ENCODE measurements around the gene STRIP1.

DNA sequence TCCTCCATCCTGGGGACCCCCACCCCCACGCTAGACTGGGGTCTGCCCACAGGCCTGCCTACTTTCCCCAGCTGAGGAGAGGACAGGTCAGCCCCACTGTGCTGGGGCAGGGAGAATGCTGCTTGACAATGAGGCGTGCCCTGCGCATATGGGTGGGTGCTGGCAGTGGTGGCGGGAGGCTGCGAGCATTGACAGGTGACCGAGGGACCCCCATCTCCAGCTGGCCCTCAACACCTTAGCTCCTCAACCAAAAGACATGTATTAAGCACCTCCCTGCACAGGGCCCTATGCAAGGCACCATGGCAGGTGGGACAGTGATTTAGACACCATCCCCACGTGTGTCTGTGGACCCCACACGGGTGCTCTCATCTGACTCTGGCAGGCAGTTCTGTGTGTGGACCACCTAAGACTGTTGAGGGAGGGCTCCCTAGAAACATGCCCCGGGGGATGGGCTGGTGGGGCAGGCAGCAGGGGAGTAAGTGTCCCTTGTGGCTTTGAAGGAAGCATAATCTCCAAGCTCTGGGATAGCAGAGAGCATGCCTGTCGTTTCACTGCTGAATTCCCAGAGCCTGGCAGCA lies 54.4 kb downstream of the STRIP1 start:
- TF ChIP-seq, protein P1, sequence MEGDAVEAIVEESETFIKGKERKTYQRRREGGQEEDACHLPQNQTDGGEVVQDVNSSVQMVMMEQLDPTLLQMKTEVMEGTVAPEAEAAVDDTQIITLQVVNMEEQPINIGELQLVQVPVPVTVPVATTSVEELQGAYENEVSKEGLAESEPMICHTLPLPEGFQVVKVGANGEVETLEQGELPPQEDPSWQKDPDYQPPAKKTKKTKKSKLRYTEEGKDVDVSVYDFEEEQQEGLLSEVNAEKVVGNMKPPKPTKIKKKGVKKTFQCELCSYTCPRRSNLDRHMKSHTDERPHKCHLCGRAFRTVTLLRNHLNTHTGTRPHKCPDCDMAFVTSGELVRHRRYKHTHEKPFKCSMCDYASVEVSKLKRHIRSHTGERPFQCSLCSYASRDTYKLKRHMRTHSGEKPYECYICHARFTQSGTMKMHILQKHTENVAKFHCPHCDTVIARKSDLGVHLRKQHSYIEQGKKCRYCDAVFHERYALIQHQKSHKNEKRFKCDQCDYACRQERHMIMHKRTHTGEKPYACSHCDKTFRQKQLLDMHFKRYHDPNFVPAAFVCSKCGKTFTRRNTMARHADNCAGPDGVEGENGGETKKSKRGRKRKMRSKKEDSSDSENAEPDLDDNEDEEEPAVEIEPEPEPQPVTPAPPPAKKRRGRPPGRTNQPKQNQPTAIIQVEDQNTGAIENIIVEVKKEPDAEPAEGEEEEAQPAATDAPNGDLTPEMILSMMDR (IDR thresholded peaks at IDR 0.05) = no peak
- TF ChIP-seq POLR2A (IDR thresholded peaks at IDR 0.05) = no peak
- no peak for TF ChIP-seq EP300 (IDR thresholded peaks at IDR 0.05)
